ENCODE measurements around the gene KCNQ5.

The KCNQ5 gene

DNA sequence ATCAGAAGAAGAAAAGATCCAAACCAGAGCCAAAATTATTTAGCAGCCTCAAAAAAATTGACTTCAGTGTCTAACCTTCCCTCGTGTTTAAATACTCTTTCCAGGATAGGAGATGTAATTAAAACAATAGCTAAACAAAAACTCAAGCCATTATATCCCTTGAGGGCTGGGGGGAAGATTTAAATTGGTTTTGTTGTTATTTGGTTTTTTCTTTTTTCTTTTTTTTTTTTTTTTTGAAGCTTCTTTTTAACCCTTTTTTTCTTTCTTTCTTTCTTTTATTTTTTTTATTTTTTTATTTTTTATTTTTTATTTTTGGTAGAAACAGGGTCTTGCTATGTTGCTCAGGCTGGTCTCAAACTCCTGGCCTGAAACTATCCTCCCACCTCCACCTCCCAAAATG, 334.4 kb downstream of the KCNQ5 start:
- TF ChIP-seq CTCF (IDR thresholded peaks at IDR 0.05) = no peak
- intact Hi-C loops (cut with DNase I; ENCODE audit: low total_unique reads) = no loop called here
- H3K27me3 ChIP-seq = no peaks in the 10 kb centered on the region
- H3K9me3 ChIP-seq = no peaks in the 10 kb centered on the region
- H3K36me3 ChIP-seq = no peaks in the 10 kb centered on the region
- H3K4me1 ChIP-seq = peaks cover 0 to 41% (median 17%) of the 10 kb centered on the region in 4 donors
- H3K27ac ChIP-seq = no peak overlapping the region
- H3K4me3 ChIP-seq = no peak overlapping the region
- no peak for DNase-seq

DNA sequence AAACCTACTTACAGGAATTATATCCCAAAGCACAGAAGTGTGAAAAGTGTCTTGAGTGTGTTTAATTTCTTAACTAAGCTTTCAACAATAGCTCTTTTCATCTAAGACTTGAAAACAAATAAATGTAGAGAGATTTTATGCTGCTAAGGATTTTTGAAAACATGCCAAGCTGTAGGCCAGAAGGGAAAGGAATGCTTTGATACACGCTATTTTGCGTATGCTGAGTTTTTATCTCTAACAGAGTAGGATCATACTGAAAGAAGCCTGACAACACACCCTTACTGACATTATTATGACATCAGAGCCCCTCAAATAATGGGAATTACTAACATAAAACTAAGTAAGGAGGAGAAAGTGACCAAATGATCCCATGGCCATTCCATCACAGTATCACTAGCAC, 338.0 kb downstream of the KCNQ5 start:
- no peaks in the 10 kb centered on the region for H3K36me3 ChIP-seq
- no peak overlapping the region for H3K27ac ChIP-seq
- H3K27me3 ChIP-seq = no peaks in the 10 kb centered on the region
- DNase-seq = no peak
- TF ChIP-seq CTCF (IDR thresholded peaks at IDR 0.05) = no peak
- intact Hi-C loops (cut with DNase I; ENCODE audit: low total_unique reads) = no loop called here
- no peaks in the 10 kb centered on the region for H3K9me3 ChIP-seq
- peaks cover 0 to 18% (median 8%) of the 10 kb centered on the region in 4 donors for H3K4me1 ChIP-seq
- no peak overlapping the region for H3K4me3 ChIP-seq

- H3K36me3 ChIP-seq = no peaks in the 10 kb centered on the region
- H3K9me3 ChIP-seq = no peaks in the 10 kb centered on the region
- H3K27ac ChIP-seq = no peak overlapping the region
- TF ChIP-seq CTCF (IDR thresholded peaks at IDR 0.05) = no peak
- H3K27me3 ChIP-seq = no peaks in the 10 kb centered on the region
- no peak for DNase-seq
- no peak overlapping the region for H3K4me3 ChIP-seq
- peaks cover 0 to 5% (median 2%) of the 10 kb centered on the region in 4 donors for H3K4me1 ChIP-seq
- intact Hi-C loops (cut with DNase I; ENCODE audit: low total_unique reads) = no loop called here
These were observed 342.1 kb downstream of the KCNQ5 start for GRCh38 chr6:72963946-72964345.

DNA sequence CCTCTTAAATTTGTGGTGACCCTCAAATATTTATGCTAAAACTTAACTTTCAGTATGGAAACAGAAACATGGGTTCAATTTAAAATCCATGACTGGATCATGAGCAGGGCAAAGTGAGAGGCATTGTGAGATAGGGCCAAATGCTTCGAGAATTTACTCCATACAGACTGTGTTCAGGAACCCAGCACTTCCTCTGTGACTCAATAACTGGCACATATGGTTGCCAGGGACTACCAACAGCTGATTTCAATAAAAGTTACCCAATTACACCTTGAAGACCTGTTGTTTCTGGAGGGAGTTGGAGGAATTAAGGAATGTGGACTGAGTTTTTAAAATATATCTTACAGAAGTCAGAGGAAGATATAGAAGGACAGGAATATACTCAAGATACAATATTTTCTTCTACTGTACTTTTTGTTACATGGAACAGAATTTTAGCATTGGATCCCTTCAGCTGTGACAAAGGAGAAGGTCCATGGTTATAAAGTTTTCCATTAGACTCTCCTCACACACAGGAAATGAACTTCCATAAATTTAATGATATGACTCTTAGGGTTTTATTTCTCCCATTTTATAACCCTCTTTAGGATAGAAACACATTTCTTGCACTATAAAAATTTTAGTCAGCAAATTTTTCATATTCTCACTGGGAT, 344.9 kb downstream of the KCNQ5 start:
- TF ChIP-seq CTCF (IDR thresholded peaks at IDR 0.05) = no peak
- intact Hi-C loops (cut with DNase I; ENCODE audit: low total_unique reads) = no loop called here
- no peaks in the 10 kb centered on the region for H3K9me3 ChIP-seq
- H3K27ac ChIP-seq = no peak overlapping the region
- no peaks in the 10 kb centered on the region for H3K4me1 ChIP-seq
- DNase-seq = no peak
- no peak overlapping the region for H3K4me3 ChIP-seq
- H3K36me3 ChIP-seq = no peaks in the 10 kb centered on the region
- H3K27me3 ChIP-seq = no peaks in the 10 kb centered on the region

DNA sequence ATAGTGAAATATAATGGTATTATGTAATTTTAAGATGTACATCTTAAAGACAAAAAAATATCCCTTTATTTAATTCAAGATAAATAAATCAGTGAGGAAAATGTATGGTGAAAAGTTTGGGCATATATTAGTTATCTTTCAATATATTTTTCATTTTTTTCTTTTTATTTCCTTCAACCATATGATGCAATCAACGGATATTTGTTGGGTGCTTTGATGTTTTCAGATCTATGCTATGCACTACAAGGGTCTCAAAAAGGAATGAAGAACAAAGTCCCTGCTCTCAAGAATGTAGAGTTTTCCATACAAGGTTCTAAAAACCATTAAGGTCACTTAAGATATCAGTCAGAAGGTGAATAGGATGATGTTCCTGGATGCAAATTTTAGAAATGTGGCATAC, 345.5 kb downstream of the KCNQ5 start:
- Histone ChIP-seq H3K4me3 (no peak overlapping the region), H3K27ac (no peak overlapping the region), H3K36me3 (no peaks in the 10 kb centered on the region), H3K27me3 (no peaks in the 10 kb centered on the region), H3K4me1 (no peaks in the 10 kb centered on the region), H3K9me3 (no peaks in the 10 kb centered on the region)
- intact Hi-C loops (cut with DNase I; ENCODE audit: low total_unique reads) = no loop called here
- DNase-seq = no peak
- TF ChIP-seq CTCF (IDR thresholded peaks at IDR 0.05) = no peak

GRCh38 chr6:72968704-72969103, 346.8 kb downstream of the KCNQ5 start:
- Histone ChIP-seq H3K27me3 (no peaks in the 10 kb centered on the region), H3K4me1 (no peaks in the 10 kb centered on the region), H3K27ac (no peak overlapping the region), H3K36me3 (no peaks in the 10 kb centered on the region), H3K9me3 (no peaks in the 10 kb centered on the region), H3K4me3 (no peak overlapping the region)
- no peak for DNase-seq
- intact Hi-C loops (cut with DNase I; ENCODE audit: low total_unique reads) = no loop called here
- TF ChIP-seq CTCF (IDR thresholded peaks at IDR 0.05) = no peak
